ENCODE results near the gene LNPEP. TPM values are rescaled to one million over a fixed set of nuclear protein-coding genes. Genes with fewer than 3 reads are reported as not detected.

LNPEP gene
- total RNA-seq, 1 donor from 2014 or later = 24.2 TPM

GRCh38 chr5:97072696-97073095, 136.8 kb downstream of the LNPEP start:
- no peak for TF ChIP-seq CTCF (IDR thresholded peaks at IDR 0.05; ENCODE audit: unreplicated experiment)
- Mint-ChIP-seq H3K27me3 (no peaks in the 10 kb centered on the region), H3K4me1 (ENCODE audit: low read depth) (peaks cover 4% of the 10 kb centered on the region), H3K4me3 (ENCODE audit: low read depth) (no peak overlapping the region), H3K27ac (no peak overlapping the region), H3K36me3 (ENCODE audit: insufficient read depth) (no peaks in the 10 kb centered on the region), H3K9me3 (ENCODE audit: low read depth) (no peaks in the 10 kb centered on the region)
- DNase-seq (ENCODE audit: low spot score, unreplicated experiment) = no peak

DNA sequence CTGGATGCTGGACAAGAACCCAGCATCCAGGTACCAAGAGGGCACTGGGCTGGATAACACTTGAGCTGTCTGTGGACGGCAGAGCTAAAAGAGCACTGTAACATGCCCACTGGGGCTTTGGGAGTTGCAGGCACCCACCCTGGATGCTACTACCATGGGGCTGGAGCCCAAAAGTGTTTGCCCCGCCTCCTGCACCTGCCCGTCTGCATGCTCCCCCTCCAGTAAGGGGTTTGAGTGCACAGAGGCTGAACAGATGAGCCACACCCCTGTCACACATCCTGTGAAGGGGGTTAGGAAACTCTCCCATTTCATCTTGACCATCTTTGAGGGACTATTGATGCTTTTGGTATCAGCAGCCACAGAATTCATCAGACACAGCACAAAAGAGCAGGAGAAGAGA, 137.5 kb downstream of the LNPEP start:
- Mint-ChIP-seq H3K4me3 (ENCODE audit: low read depth) (no peak overlapping the region), H3K27me3 (no peaks in the 10 kb centered on the region), H3K4me1 (ENCODE audit: low read depth) (peaks cover 4% of the 10 kb centered on the region), H3K9me3 (ENCODE audit: low read depth) (no peaks in the 10 kb centered on the region), H3K36me3 (ENCODE audit: insufficient read depth) (no peaks in the 10 kb centered on the region), H3K27ac (no peak overlapping the region)
- no peak for DNase-seq (ENCODE audit: low spot score, unreplicated experiment)
- TF ChIP-seq CTCF (IDR thresholded peaks at IDR 0.05; ENCODE audit: unreplicated experiment) = no peak

DNA sequence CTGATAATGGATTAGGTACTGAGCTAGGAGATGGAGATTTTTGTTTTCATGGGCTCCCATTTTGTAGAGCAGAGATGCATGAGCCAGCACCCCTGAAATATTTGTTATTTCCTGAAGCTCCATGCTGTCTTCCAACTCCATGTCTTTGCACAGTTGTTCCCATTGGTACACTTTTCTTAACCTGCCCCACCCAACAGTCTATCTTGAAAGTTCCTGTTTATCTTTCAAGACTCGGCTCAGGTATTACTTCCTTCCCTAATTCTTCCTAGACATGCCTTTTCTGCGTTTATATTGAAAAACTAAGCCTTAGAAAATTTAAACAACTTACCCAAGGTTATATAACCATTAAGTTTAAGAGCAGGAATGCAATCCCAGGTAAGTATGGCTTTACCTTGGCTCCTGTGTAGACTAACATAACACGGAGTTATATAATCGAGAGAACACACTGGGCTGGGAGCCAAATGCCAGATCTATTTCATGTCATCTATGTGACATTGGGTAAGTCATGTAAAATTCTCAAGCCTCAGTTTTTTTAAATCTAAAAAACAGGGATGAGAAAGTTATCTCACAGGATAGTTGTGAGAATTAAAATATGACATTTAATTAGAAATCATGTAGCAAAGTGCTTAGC, 139.1 kb downstream of the LNPEP start:
- no peaks in the 10 kb centered on the region for H3K27me3 Mint-ChIP-seq
- no peak overlapping the region for H3K27ac Mint-ChIP-seq
- DNase-seq (ENCODE audit: low spot score, unreplicated experiment) = no peak
- H3K4me3 Mint-ChIP-seq (ENCODE audit: low read depth) = no peak overlapping the region
- no peaks in the 10 kb centered on the region for H3K9me3 Mint-ChIP-seq (ENCODE audit: low read depth)
- no peaks in the 10 kb centered on the region for H3K36me3 Mint-ChIP-seq (ENCODE audit: insufficient read depth)
- H3K4me1 Mint-ChIP-seq (ENCODE audit: low read depth) = peaks cover 9% of the 10 kb centered on the region
- TF ChIP-seq CTCF (IDR thresholded peaks at IDR 0.05; ENCODE audit: unreplicated experiment) = no peak

DNA sequence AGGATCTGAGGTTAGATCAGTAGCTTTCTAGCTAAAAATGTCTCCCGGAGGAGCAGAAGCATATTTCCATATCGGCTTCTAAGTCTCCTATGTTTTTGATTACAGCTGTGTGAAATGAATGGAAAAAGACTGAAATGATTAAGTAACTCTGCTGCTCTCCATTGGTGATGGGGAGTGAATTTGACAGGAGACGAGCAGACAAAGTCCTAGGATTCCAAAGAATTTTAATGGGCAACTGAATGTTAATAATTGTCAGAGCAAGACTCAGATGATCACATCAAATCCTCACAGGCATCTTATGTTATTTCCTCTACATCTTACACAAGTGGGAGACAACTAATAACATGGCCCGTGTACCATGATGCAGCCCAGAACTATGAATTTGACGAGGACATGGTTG, 139.8 kb downstream of the LNPEP start:
- no peak for TF ChIP-seq CTCF (IDR thresholded peaks at IDR 0.05; ENCODE audit: unreplicated experiment)
- no peaks in the 10 kb centered on the region for H3K36me3 Mint-ChIP-seq (ENCODE audit: insufficient read depth)
- peaks cover 9% of the 10 kb centered on the region for H3K4me1 Mint-ChIP-seq (ENCODE audit: low read depth)
- H3K27me3 Mint-ChIP-seq = no peaks in the 10 kb centered on the region
- no peak overlapping the region for H3K27ac Mint-ChIP-seq
- H3K9me3 Mint-ChIP-seq (ENCODE audit: low read depth) = no peaks in the 10 kb centered on the region
- no peak for DNase-seq (ENCODE audit: low spot score, unreplicated experiment)
- no peak overlapping the region for H3K4me3 Mint-ChIP-seq (ENCODE audit: low read depth)

- no peak for TF ChIP-seq CTCF (IDR thresholded peaks at IDR 0.05; ENCODE audit: unreplicated experiment)
- no peak for DNase-seq (ENCODE audit: low spot score, unreplicated experiment)
- no peak overlapping the region for H3K4me3 Mint-ChIP-seq (ENCODE audit: low read depth)
- H3K36me3 Mint-ChIP-seq (ENCODE audit: insufficient read depth) = no peaks in the 10 kb centered on the region
- H3K27ac Mint-ChIP-seq = no peak overlapping the region
- peaks cover 9% of the 10 kb centered on the region for H3K4me1 Mint-ChIP-seq (ENCODE audit: low read depth)
- H3K27me3 Mint-ChIP-seq = no peaks in the 10 kb centered on the region
- H3K9me3 Mint-ChIP-seq (ENCODE audit: low read depth) = no peaks in the 10 kb centered on the region
Measured at GRCh38 chr5:97076098-97076497, 140.2 kb downstream of the LNPEP start.
